GM12874 (cell line): ENCODE measurements around the gene ABL2.

Experiments used
- CTCF ChIP-seq: IDR thresholded peaks from 2 replicates; pipeline ENCODE4 v1.5.1; 2011; ENCODE audit warnings: low read depth, mild to moderate bottlenecking, control low read depth, low read length, moderate library complexity; ENCODE audit not compliant: insufficient read depth

The ABL2 gene

GRCh38 chr1:179187735-179188471, 41.6 kb downstream of the ABL2 start:
- no peak for TF ChIP-seq CTCF

GRCh38 chr1:179187043-179187442, 42.4 kb downstream of the ABL2 start:
- no peak for TF ChIP-seq CTCF

- no peak for TF ChIP-seq CTCF
These were observed 45.1 kb downstream of the ABL2 start for GRCh38 chr1:179184403-179184802.

GRCh38 chr1:179183857-179184256, 45.6 kb downstream of the ABL2 start:
- no peak for TF ChIP-seq CTCF

GRCh38 chr1:179178950-179179349, 50.5 kb downstream of the ABL2 start:
- no peak for TF ChIP-seq CTCF

GRCh38 chr1:179178183-179178582, 51.3 kb downstream of the ABL2 start:
- TF ChIP-seq CTCF = no peak

- no peak for TF ChIP-seq CTCF
These were observed 51.9 kb downstream of the ABL2 start for GRCh38 chr1:179177615-179178014.
